ENCODE data around the gene GGNBP2. TPM values are rescaled to one million over a fixed set of nuclear protein-coding genes. Genes with fewer than 3 reads are reported as not detected.
"Not testable (repeated sequence)": the region's sequence is repeated elsewhere in the genome, so short reads cannot be mapped to it uniquely, and the experiment has no call there.

GGNBP2 gene, protein sequence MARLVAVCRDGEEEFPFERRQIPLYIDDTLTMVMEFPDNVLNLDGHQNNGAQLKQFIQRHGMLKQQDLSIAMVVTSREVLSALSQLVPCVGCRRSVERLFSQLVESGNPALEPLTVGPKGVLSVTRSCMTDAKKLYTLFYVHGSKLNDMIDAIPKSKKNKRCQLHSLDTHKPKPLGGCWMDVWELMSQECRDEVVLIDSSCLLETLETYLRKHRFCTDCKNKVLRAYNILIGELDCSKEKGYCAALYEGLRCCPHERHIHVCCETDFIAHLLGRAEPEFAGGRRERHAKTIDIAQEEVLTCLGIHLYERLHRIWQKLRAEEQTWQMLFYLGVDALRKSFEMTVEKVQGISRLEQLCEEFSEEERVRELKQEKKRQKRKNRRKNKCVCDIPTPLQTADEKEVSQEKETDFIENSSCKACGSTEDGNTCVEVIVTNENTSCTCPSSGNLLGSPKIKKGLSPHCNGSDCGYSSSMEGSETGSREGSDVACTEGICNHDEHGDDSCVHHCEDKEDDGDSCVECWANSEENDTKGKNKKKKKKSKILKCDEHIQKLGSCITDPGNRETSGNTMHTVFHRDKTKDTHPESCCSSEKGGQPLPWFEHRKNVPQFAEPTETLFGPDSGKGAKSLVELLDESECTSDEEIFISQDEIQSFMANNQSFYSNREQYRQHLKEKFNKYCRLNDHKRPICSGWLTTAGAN
- 108 and 115 TPM in 2 replicates for total RNA-seq

DNA sequence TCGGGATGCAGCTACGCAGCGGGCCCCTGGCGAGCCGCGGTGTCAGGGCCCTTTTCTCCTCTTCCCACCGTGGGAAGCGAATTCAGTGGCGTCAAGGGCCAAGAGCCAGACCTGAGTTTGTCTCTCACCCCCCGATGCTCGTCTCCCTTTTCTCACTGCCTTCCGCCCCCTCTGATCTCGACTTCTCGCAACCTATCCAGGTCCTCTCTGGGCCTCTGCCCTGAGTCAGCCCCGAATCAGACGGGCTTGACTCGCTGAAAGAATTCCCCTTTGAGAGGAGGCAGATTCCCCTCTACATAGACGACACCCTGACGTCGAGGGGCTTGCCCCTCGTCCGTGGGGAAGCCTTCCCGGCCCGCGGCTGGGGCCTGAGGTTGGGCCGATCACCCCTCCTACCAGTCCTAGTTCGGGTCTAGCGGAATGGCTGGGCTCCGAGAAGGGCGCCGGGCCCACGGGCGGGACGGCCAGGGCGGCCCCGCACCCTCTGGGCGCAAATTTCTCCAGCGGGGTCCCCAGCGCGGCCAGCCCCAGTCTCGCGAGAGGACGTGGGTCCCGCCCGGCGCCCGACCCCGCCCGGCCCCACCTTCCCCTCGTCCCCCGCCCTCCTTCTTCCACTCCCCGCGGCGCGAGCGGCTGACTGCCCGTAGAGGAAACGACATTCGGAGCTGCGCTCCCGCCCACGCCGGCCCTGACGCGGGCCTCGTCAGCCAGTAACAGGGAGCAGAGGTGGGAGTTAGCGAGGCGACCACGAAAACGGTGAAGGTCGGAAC is at the start of gene GGNBP2:
Gene GGNBP2, plus strand, starts transcription at position 613 of the 770 bp plus-strand sequence. CDS start 806 bp downstream, outside the sequence.
- intact Hi-C loops (cut with micrococcal nuclease), result loop anchor here (1.0 to 10.0 kb wide), 5 partner anchors 9 to 1060 kb away; partner anchors contain the start of genes DHRS11, MRM1, SYNRG and ZNHIT3

DNA sequence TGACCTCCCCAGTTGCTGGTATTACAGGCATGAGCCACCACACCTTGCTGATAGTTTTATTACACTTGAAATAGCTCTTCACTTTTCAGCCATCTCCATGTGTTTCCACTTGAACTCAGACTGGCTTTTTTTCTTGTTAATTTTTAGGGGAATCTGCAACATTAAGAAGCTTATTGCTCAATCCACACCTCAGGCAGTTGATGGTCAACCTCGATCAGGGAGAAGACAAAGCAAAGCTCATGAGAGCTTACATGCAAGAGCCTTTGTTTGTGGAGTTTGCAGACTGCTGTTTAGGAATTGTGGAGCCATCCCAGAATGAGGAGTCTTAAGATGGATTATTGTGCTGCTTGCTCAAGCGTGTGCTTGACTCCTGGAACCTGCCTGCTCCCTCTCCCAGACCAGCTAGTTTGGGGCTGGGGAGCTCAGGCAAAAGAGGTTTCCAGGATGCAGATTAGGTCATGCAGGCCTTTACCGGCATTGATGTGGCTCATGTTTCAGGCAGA is 49.6 kb upstream of the GGNBP2 start:
- intact Hi-C loops (cut with micrococcal nuclease), result no loop called here

DNA sequence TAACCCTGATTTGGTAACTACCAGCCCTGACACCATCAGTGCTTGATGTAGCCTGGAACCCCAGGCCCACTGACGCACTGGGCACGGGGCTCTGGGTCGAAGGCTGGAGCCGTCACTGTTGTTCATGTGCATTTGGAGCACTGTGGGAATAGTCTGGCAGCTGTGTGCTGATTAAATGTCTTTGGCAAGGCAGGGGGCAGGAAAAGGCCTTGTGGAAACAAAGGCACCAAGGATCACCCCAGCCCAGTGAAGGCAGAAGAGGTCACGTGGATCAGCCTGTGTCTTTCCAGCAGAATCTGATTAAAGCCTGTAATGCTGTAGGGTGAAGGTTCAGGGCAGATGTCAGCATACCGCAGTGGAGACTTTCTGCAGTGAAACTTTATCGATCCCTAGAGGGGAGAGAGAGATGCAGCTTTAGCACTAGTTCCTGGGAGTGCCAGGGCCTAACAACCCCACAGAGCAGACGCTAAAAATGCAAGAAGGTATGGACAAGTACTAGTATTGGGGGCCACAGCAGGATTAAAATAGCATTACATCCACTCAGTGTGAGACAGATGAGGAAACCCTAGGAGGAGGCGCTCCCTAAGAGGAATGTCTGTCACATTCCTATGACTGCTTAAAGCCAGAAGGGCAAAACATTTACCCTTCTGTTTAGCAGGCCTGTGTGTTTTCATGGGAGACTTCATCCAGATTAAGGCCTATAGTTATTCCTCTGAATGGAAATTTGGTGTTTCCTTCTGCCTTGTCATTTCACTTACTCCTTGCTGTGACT is 48.5 kb upstream of the GGNBP2 start:
- intact Hi-C loops (cut with micrococcal nuclease), result no loop called here

DNA sequence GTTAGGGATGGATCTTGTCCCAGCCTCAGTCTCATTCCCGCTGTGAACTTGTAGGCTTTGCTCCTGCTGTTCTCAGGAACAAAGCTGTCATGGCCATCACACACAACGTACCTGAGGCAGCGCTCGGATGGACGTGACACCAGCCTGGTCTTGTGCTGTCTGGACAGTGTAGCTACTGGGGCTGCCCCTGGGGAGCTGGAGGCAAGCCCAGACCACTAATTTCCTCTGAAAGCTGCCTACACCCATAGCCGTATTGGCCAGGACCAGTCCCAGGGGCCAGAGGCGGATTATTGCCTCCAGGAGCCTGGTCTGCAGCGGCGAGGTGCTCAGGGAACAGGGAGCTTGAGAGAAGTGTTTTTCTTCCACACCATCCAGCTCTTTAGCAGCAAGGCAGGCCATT is 46.6 kb upstream of the GGNBP2 start:
- intact Hi-C loops (cut with micrococcal nuclease), result no loop called here

DNA sequence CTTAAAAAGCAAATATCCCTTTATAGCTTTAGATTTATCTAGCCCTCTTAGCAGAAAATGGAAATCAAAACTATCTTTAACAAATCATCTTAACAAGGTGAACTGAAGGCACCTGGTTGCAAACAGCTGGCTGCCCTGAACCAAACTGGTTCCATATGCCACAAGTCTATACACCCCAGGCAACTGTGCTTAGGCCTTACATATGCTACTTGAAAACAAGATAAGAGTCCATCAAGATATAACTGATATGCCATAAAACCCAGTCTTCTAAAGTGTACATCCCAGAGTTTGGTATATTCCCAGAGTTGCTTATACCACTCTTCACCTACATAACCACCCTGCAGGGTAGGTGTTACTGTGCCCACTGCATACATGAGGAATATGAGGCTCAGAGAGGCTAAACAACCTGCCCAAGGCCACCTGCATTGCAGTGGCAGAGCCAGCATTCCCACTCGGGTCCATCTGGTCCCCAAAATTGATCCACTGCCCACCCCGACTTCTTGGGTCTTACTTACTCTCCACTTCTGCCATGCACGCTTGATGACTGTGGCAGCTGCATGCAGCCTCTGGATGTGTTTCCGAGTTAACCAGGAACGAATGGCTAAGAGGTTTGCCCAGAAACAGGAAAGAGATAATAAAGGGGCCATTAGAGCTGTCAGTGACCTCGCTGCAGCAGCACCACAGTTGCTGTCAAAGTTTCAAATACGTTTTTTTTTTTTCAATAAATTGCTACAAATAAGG is 46.0 kb upstream of the GGNBP2 start:
- intact Hi-C loops (cut with micrococcal nuclease), result no loop called here

DNA sequence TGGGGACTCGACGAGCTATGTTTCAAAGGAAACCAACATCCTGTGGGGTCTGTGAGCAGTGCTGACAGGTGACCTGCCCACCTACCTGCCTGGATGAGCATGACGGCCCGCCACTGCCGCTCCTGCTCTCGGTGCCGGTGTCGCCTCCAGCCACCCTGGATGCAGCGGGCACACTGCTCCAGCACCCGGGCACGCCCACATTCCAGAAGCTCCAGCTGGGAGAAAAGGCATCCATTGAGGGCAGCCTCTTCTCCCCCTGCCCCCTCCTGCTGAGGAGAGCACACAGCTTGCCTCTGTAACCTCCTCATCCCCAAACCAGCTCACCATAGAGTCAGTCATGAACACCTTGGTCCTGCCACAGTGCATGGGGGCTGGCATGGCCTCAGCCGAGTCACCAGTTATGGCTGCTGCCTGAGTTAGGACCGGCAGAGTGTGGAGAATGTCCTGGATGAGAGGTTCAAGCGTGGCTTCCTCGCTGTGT is 43.9 kb upstream of the GGNBP2 start:
- intact Hi-C loops (cut with micrococcal nuclease), result no loop called here

DNA sequence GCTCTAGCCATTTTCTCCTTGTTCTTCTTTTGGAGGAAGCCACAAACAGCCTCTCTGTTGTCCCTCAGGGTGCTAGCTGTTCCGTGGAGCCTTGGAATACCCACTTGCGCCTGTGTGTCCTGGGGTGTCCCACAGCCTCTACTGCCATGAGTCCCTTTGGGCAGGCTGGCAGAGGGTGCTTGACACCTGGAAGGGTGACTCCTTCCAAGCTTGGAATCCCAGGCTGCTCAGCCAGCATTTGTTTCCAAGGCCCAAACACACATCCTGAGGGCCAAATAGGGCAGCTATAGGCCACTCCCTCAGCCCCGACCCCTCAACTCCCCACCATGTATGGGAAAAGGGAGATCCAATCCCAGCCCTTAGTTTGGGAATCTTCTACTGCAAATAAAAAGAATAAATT is 43.4 kb upstream of the GGNBP2 start:
- intact Hi-C loops (cut with micrococcal nuclease), result no loop called here

DNA sequence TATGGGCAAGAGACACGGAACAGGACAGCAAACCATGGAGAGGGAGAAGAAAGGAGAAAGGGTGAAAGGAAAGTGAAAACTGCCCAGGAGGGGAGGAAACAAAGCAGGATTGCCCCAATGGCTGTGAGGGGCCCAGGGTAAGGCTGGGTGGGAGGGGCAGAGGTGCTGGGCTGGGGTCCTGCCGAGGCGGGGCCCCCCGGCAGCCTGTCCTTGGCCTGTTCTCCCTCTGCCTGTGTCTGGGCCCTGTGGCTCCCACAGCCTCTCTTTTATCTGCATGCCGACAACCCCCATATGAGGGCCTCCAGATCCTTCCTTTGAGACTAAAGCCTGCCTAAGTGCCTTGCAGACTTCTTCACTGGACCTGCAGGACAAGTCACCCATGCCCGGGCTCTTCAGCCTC is 42.8 kb upstream of the GGNBP2 start:
- intact Hi-C loops (cut with micrococcal nuclease), result no loop called here

DNA sequence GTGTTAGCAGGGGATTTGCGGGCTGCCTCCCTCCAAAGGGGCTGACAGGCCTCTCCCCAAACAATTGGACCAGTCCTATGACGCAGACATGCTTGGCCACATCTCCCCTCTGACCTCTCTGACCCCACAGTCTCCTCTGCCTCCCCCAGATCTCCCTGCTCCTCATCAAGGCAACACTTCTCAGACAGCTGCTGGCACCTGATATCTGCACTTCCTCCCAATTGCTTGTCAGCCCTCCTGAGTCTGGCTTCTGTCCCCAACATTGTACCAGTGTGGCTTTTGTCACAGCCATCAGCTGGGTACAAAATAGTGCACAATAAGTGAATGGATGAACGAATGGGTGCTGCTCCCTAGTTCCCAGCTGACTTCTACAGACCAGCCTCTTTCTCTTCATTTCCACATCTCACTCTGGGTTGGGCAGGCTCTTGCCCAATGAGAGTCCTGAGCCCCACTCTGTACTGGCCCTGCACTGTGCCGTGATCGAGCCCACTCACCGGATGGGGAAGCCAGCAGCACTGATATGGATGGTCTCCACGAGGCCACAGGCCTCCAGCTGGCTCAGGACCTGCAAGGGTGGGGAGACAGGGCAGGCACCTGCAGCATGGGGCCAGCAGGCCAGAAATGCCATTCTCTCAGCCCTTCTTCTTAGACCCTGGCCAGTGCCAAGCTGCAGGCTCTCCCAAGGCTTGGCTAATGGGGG is 41.1 kb upstream of the GGNBP2 start:
- intact Hi-C loops (cut with micrococcal nuclease), result no loop called here

DNA sequence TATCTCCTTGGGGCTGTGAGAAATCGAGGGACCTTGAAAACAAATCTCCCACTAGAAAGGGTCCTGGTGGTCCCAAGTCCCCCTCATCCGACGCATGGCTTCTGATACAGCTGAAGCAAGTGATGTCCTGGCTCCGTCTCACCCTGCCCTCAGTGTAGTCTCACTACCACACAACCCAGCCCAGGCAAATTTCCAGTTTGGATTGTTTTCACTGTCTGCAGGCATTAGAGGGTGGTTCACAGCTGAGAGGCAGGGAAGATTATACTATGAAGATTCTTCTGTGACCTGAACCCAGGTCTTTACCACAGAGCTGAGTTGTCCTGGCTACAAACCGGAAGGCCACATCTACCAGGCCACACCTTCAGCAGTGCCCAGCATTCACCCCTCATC is 40.6 kb upstream of the GGNBP2 start:
- intact Hi-C loops (cut with micrococcal nuclease), result no loop called here

DNA sequence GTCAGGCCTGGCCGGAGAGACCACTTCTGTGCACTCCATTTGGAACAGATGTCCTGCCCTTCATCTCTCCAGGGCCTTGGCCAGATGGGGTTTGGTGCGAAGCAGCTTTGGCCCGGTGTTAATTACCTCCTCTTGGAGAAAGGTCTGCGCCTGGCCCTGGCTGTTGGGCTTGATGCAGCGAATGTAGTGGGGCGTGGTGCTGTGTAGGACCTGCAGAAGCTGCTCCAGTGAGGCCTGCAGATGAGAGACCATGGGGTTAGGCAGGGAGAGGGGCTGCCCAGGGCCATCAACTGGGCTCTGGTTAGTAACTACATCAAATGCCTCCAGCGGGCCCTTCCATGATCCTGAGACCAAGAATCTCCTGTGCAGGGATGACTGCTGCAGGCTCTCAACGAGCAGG is 39.5 kb upstream of the GGNBP2 start:
- intact Hi-C loops (cut with micrococcal nuclease), result no loop called here

DNA sequence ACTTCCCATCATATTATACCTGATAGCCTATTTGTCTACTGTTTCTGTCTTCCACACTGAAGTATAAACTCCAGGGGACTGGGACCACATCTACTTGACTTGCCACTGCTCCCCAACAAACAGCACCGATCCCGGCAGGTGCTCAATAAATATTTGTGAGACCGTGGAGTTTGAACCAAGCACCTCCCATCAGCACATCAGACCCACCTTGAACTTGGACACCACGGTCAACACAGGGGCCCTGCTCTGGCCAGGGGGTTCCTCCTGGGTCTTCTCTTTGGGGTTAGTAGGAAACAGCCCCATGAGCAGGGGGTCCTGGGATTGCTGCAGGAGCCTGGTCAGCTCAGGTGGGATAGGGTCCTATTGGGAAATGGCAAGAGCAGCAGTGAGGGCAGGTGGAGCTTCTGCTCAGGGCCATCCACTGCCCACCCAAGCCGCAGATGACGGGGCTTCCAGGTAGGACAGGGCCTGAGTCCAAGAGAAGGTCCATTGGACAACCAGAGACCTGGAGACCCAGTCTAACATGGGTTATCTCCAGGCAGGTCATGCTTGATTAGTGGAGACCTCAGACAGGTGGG is 38.4 kb upstream of the GGNBP2 start:
- intact Hi-C loops (cut with micrococcal nuclease), result no loop called here

DNA sequence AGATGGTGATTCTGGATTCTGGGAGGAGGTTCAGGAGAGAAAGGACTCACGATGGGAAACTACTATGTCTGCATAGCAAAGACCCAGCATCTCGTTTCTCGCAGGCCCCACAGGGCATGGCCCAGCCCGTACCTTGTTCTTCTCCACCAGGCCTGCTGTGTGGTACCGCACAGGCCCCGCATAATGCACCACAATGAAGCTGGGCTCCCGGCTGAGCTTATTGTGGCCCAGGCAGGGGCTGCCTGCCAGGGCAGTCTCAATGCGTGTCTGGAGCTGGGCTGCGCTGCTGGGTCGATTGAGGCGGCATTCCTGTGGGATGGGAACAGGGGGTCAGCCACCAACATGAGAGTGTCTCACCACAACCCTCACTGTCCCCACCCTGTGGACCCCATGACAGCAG is 37.9 kb upstream of the GGNBP2 start:
- intact Hi-C loops (cut with micrococcal nuclease), result no loop called here

DNA sequence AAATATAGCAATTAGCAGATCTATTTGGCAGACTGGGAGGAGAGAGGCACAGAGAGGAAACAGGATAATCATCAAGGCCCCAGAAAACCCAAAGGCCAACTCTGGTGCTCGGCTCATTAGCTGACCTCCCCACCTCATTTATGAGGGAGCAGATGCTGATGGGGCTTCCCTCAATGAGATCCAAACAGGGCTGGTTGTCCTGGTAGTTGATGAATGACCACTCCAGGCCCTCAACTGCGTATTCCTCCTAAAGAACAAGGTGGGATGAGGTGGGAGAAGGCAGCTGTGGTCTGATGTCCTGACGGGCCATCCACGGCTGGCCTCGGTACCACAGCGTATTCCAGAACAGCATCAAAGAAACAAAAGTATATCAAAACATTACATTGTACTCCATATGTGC is 37.5 kb upstream of the GGNBP2 start:
- intact Hi-C loops (cut with micrococcal nuclease), result no loop called here

DNA sequence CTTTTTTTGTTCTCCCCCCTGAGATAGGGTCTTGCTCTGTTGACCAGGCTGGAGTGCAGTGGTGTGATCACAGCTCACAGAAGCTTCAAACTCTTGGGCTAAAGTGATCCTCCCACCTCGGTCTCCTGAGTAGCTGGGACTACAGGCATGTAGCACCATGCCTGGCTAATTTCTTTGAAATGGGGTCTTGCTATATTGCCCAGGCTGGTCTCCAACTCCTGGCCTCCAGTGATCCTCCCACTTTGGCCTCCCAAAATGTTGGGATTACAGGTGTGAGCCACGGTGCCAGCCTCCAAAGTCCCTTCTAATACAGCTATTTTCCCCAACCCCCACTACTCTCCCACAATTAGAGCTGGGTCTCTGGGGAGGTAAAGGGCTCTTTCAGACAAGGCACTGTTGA is 36.3 kb upstream of the GGNBP2 start:
- intact Hi-C loops (cut with micrococcal nuclease), result not testable (repeated sequence)

DNA sequence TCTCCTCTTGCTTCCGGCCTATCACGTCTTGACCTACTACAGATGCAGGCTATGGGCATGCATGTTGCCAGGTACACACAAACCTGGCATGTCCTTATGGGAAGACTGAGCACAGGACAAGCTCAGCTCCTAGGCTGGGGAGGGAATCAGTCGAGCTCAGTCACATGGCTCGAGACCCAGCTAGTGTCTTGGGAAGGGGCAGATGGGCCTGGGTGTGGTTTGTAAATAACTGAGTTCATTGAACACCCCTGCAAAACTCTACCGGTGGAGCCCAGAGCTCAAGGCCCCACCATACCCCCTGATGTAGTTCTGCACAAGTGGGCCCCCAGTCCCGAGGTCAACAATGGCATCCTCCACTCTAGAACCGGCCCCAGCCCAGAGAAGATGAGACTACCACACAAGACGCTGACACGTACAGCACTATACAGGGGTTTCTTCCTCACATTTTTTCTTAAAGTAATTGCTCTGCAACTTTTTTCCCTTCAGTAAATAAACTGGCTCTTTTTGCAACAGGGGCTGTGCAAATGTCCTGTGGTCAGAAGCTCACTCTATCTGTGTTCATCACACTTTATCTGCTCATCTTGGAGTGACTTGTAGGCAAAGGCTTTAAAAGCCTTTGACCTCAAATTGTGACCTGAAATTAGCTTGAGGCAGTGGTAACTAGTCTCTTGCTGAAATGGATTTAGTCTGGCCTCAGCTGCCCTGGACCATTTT is 35.3 kb upstream of the GGNBP2 start:
- intact Hi-C loops (cut with micrococcal nuclease), result no loop called here

DNA sequence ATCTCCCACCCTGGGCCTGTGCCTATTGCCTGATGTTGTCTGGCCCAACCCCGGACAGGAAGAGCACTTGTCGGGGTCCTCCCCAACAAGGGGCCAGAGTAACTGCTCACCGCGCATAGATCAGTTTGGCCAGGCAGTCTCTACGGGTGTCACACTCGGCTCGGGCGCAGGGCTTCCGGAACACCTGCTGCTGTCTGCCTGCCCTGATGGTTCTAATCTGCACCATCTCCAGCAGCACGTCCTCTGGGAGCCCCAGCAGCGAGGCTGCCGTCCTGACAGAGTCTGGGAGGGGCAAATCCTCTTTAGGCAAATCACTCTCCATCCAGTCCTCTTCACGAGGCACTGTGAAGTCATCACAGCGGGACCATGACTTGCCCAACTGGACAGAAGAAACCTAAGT is 34.1 kb upstream of the GGNBP2 start:
- intact Hi-C loops (cut with micrococcal nuclease), result no loop called here

DNA sequence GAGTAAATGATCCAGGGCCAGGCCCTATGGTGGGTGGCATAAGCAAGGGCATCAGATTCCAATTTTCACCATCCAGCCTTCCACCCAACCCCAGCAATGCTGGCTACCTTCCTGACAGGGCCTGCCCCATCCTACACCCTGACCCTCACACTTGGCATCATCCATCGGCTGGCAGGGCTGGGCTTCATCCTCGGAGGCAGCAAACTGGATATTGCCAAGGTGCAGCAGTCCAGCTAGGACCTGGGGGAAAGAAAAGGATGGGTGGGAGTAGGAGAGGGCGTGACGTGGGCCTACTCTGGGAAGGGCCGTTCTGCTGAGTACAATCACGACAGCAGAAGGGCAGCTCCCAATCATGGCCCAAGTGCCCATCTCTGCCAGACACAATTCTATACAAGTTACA is 33.5 kb upstream of the GGNBP2 start:
- intact Hi-C loops (cut with micrococcal nuclease), result no loop called here

DNA sequence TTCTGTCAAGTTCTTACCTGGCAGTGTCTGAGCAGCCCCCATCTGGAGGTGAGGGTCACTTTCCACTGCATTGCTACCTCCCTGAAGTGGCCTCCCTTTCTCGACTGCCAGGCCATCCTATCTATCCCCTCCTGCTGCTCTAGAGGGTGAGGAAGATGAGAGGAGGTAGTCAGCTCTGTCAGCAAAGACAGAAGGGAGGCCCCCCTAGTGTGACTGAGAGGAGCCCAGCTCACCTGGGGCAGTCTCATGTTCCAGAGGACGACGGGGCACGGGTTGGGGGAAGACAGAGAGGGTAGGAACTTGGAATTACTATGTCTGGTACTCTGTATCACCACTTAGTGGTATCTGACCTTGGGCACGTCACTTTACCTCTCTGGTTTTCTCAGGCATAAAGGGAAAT is 32.1 kb upstream of the GGNBP2 start:
- intact Hi-C loops (cut with micrococcal nuclease), result no loop called here

All from T-helper 2 cell treated with Interferon-gamma antibody and Interleukin-4, amounts not matched to agents 100 ng/mL and 5 ng/mL, for 36 hours (primary cell).